ENCODE measurements around the gene PDCD6IP.

DNA sequence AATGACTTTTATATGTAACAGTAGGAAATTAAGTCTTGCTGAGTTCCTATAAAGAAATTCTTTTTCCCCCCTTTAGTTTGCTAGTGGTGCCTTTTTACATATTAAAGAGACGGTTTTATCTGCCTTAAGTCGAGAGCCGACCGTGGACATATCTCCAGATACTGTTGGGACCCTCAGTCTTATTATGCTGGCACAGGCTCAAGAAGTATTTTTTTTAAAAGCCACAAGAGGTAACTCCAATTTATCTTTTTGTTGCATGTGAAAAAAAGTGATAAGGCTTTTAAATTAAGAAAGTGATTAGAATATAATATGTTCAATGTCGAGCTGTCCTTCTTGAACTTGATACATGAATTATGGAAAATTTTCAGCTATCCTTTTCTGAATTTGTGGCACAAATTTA lies 26.7 kb downstream of the PDCD6IP start:
- TF ChIP-seq CTCF (IDR thresholded peaks at IDR 0.05) (no peak), REST (IDR thresholded peaks at IDR 0.05; ENCODE audit: insufficient read depth in 1 of 2, low read depth in 2 of 2, low read length in 1 of 2) (no peak), POLR2AphosphoS5 (IDR thresholded peaks at IDR 0.05; ENCODE audit: low read depth, low read length) (no peak), SIN3A (IDR thresholded peaks at IDR 0.05; ENCODE audit: borderline replicate concordance, insufficient read depth, low read depth, low read length) (no peak)
